WTC11 (cell line): ENCODE data around the gene MEIS2. TPM values are rescaled to one million over a fixed set of nuclear protein-coding genes. Genes with fewer than 3 reads are reported as not detected.

Source experiments
- ATAC-seq: fragments of 200-7000 bp; cut with Tn5 transposase; 2 replicates; pipeline ENCODE4 v1.10.0; 2021; ENCODE audit warnings: mild to moderate bottlenecking, moderate library complexity
- CTCF ChIA-PET: fragments of 300-600 bp; sonication (Branson Sonifier 250); formaldehyde crosslinking; loops from one replicate; lab custom pipeline; 2021; ENCODE audit warnings: antibody characterized with exemption; lab: Charles Lee
- POLR2A ChIA-PET: fragments of 350-600 bp; sonication (Branson Sonifier 250); formaldehyde crosslinking; loops from one replicate; lab custom pipeline; 2021; ENCODE audit warnings: antibody characterized with exemption; lab: Charles Lee
- DNase-seq: peaks from one replicate; pipeline ENCODE4 v3.0.0; 2021; ENCODE audit warnings: low spot score
- H3K27ac Mint-ChIP-seq: 2 replicates; pipeline ENCODE4 v1.8.0; 2021; ENCODE audit warnings: mixed read lengths
- H3K27me3 Mint-ChIP-seq: 2 replicates; pipeline ENCODE4 v1.8.0; 2021; ENCODE audit warnings: low read depth, mild to moderate bottlenecking, moderate library complexity, mixed read lengths
- H3K36me3 Mint-ChIP-seq: 2 replicates; pipeline ENCODE4 v1.8.0; 2021; ENCODE audit warnings: mixed read lengths
- H3K4me1 Mint-ChIP-seq: 2 replicates; pipeline ENCODE4 v1.8.0; 2022; ENCODE audit warnings: mixed read lengths
- H3K4me3 Mint-ChIP-seq: 2 replicates; pipeline ENCODE4 v1.8.0; 2021; ENCODE audit warnings: mild to moderate bottlenecking, moderate library complexity, mixed read lengths
- H3K9me3 Mint-ChIP-seq: 2 replicates; pipeline ENCODE4 v1.8.0; 2021; ENCODE audit warnings: mixed read lengths
- CBFB ChIP-seq: sonication (generic); formaldehyde crosslinking; IDR thresholded peaks from 2 replicates; pipeline ENCODE4 v1.8.1; 2022; ENCODE audit warnings: mild to moderate bottlenecking, low read depth, missing genetic modification reagents
- CREB1 ChIP-seq: sonication (generic); formaldehyde crosslinking; IDR thresholded peaks from 2 replicates; pipeline ENCODE4 v1.8.0; 2023; ENCODE audit warnings: mild to moderate bottlenecking, missing genetic modification reagents
- ELF4 ChIP-seq: sonication (generic); formaldehyde crosslinking; IDR thresholded peaks from 2 replicates; pipeline ENCODE4 v1.8.1; 2022; ENCODE audit warnings: low read depth, mild to moderate bottlenecking, moderate library complexity, missing genetic modification reagents
- EMX1 ChIP-seq: fragments of 250-450 bp; sonication (Bioruptor Pico); IDR thresholded peaks from 2 replicates; pipeline ENCODE4 v1.8.0; 2021; ENCODE audit warnings: mild to moderate bottlenecking
- ESRRA ChIP-seq: sonication (generic); formaldehyde crosslinking; IDR thresholded peaks from 2 replicates; pipeline ENCODE4 v1.8.1; 2022; ENCODE audit warnings: mild to moderate bottlenecking, missing genetic modification reagents, borderline replicate concordance
- FOXK1 ChIP-seq: sonication (generic); formaldehyde crosslinking; IDR thresholded peaks from 2 replicates; pipeline ENCODE4 v1.8.0; 2022; ENCODE audit warnings: mild to moderate bottlenecking, moderate library complexity, missing genetic modification reagents
- GABPB1 ChIP-seq: sonication (generic); formaldehyde crosslinking; IDR thresholded peaks from 2 replicates; pipeline ENCODE4 v1.8.1; 2023; ENCODE audit warnings: mild to moderate bottlenecking, missing genetic modification reagents
- IRF2 ChIP-seq: sonication (generic); formaldehyde crosslinking; IDR thresholded peaks from 2 replicates; pipeline ENCODE4 v1.8.0; 2022; ENCODE audit warnings: low read depth, missing genetic modification reagents, borderline replicate concordance
- JUN ChIP-seq: sonication (generic); formaldehyde crosslinking; IDR thresholded peaks from 2 replicates; pipeline ENCODE4 v1.8.0; 2023; ENCODE audit warnings: mild to moderate bottlenecking, missing genetic modification reagents
- NFATC4 ChIP-seq: fragments of 250-450 bp; sonication (Bioruptor Pico); IDR thresholded peaks from 2 replicates; pipeline ENCODE4 v1.9.0; 2021; ENCODE audit warnings: mild to moderate bottlenecking
- SMAD3 ChIP-seq: sonication (generic); formaldehyde crosslinking; IDR thresholded peaks from 2 replicates; pipeline ENCODE4 v1.8.0; 2022; ENCODE audit warnings: missing genetic modification reagents, mild to moderate bottlenecking, borderline replicate concordance
- SOX15 ChIP-seq: fragments of 250-450 bp; sonication (Bioruptor Pico); IDR thresholded peaks from 2 replicates; pipeline ENCODE4 v1.9.0; 2021; ENCODE audit warnings: mild to moderate bottlenecking
- SP1 ChIP-seq: sonication (generic); formaldehyde crosslinking; conservative IDR thresholded peaks from 2 replicates; pipeline ENCODE4 v1.8.1; 2022; ENCODE audit warnings: missing genetic modification reagents
- TP53 ChIP-seq: sonication (generic); formaldehyde crosslinking; IDR thresholded peaks from 2 replicates; pipeline ENCODE4 v1.8.1; 2023; ENCODE audit warnings: mild to moderate bottlenecking, missing genetic modification reagents
- ZNF121 ChIP-seq: sonication (generic); formaldehyde crosslinking; IDR thresholded peaks from 2 replicates; pipeline ENCODE4 v1.8.0; 2023; ENCODE audit warnings: missing genetic modification reagents
- ZNF219 ChIP-seq: sonication (generic); formaldehyde crosslinking; IDR thresholded peaks from 2 replicates; pipeline ENCODE4 v1.8.0; 2023; ENCODE audit warnings: missing genetic modification reagents, mild to moderate bottlenecking, borderline replicate concordance
- ZNF232 ChIP-seq: sonication (generic); formaldehyde crosslinking; IDR thresholded peaks from 2 replicates; pipeline ENCODE4 v1.8.0; 2022; ENCODE audit warnings: mild to moderate bottlenecking, missing genetic modification reagents
- ZNF416 ChIP-seq: fragments of 250-450 bp; sonication (Bioruptor Pico); IDR thresholded peaks from 2 replicates; pipeline ENCODE4 v1.9.0; 2021; ENCODE audit warnings: mild to moderate bottlenecking, inconsistent platforms
- ZNF423 ChIP-seq: fragments of 250-450 bp; sonication (Bioruptor Pico); IDR thresholded peaks from 2 replicates; pipeline ENCODE4 v2.1.2; 2022; ENCODE audit warnings: mild to moderate bottlenecking, moderate library complexity
- total RNA-seq: library from RNA; stranded (reverse); gene quantifications from 3 replicates; pipeline ENCODE4 v1.2.3, GENCODE V29; 2021
- TF ChIP-seq, protein P1 (sequence below): fragments of 250-450 bp; sonication (Bioruptor Pico); IDR thresholded peaks from 2 replicates; pipeline ENCODE4 v1.9.0; 2021; ENCODE audit warnings: mild to moderate bottlenecking
- TF ChIP-seq, protein P2 (sequence below): sonication (generic); formaldehyde crosslinking; IDR thresholded peaks from 2 replicates; pipeline ENCODE4 v1.8.1; 2023; ENCODE audit warnings: mild to moderate bottlenecking, missing genetic modification reagents, moderate library complexity
- TF ChIP-seq, protein P3 (sequence below): sonication (generic); formaldehyde crosslinking; IDR thresholded peaks from 2 replicates; pipeline ENCODE4 v1.8.1; 2022; ENCODE audit warnings: mild to moderate bottlenecking, moderate library complexity, missing genetic modification reagents
- TF ChIP-seq, protein P4 (sequence below): sonication (generic); formaldehyde crosslinking; conservative IDR thresholded peaks from 2 replicates; pipeline ENCODE4 v1.8.1; 2022; ENCODE audit warnings: mild to moderate bottlenecking, missing genetic modification reagents
- TF ChIP-seq, protein P5 (sequence below): sonication (generic); formaldehyde crosslinking; IDR thresholded peaks from 2 replicates; pipeline ENCODE4 v1.8.1; 2023; ENCODE audit warnings: mild to moderate bottlenecking, missing genetic modification reagents
- TF ChIP-seq, protein P6 (sequence below): fragments of 250-450 bp; sonication (Bioruptor Pico); IDR thresholded peaks from 2 replicates; pipeline ENCODE4 v2.1.2; 2022; ENCODE audit warnings: mild to moderate bottlenecking, moderate library complexity

Gene MEIS2
- total RNA-seq, 1 experiment from 2014 or later, result 0.57 TPM

DNA sequence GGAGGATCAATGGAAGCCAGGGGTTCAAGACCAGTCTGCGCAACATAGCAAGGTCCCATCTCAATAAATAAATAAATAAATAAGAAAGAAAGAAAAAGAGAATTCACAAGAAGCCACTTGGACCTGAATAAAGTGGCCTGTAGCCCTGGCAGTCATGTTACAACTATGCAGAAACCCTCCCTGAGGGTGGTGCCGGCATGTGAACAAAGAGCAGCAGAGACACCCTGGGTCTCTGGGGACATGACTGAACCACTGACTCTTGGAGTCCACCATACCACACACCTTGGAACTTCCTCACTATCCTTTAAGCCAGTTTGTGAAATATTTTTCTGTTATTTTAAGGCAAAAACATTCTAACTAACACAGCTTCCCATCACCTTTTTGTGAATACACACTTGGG, 93.0 kb downstream of the MEIS2 start:
- Mint-ChIP-seq H3K36me3 (no peaks in the 10 kb centered on the region), H3K4me1 (peaks cover 12% of the 10 kb centered on the region), H3K4me3 (no peak overlapping the region), H3K27me3 (no peaks in the 10 kb centered on the region), H3K27ac (no peak overlapping the region), H3K9me3 (peaks cover 11% of the 10 kb centered on the region; the same call in 1 of the 2 replicates)
- POLR2A ChIA-PET, result no interaction called here
- TF ChIP-seq JUN (CRISPR knock-in tag), result no peak
- no peak for TF ChIP-seq IRF2 (CRISPR knock-in tag)
- TF ChIP-seq, protein P1, sequence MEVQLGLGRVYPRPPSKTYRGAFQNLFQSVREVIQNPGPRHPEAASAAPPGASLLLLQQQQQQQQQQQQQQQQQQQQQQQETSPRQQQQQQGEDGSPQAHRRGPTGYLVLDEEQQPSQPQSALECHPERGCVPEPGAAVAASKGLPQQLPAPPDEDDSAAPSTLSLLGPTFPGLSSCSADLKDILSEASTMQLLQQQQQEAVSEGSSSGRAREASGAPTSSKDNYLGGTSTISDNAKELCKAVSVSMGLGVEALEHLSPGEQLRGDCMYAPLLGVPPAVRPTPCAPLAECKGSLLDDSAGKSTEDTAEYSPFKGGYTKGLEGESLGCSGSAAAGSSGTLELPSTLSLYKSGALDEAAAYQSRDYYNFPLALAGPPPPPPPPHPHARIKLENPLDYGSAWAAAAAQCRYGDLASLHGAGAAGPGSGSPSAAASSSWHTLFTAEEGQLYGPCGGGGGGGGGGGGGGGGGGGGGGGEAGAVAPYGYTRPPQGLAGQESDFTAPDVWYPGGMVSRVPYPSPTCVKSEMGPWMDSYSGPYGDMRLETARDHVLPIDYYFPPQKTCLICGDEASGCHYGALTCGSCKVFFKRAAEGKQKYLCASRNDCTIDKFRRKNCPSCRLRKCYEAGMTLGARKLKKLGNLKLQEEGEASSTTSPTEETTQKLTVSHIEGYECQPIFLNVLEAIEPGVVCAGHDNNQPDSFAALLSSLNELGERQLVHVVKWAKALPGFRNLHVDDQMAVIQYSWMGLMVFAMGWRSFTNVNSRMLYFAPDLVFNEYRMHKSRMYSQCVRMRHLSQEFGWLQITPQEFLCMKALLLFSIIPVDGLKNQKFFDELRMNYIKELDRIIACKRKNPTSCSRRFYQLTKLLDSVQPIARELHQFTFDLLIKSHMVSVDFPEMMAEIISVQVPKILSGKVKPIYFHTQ (CRISPR knock-in tag), result no peak
- no peak for TF ChIP-seq TP53
- no peak for TF ChIP-seq FOXK1
- no peak for TF ChIP-seq ZNF232
- TF ChIP-seq, protein P2, sequence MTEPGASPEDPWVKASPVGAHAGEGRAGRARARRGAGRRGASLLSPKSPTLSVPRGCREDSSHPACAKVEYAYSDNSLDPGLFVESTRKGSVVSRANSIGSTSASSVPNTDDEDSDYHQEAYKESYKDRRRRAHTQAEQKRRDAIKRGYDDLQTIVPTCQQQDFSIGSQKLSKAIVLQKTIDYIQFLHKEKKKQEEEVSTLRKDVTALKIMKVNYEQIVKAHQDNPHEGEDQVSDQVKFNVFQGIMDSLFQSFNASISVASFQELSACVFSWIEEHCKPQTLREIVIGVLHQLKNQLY, result no peak
- no peak for TF ChIP-seq SMAD3 (CRISPR knock-in tag)
- TF ChIP-seq, protein P3, sequence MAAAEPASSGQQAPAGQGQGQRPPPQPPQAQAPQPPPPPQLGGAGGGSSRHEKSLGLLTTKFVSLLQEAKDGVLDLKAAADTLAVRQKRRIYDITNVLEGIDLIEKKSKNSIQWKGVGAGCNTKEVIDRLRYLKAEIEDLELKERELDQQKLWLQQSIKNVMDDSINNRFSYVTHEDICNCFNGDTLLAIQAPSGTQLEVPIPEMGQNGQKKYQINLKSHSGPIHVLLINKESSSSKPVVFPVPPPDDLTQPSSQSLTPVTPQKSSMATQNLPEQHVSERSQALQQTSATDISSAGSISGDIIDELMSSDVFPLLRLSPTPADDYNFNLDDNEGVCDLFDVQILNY, result no peak
- no peak for TF ChIP-seq SP1 (CRISPR knock-in tag)
- no peak for TF ChIP-seq SOX15
- TF ChIP-seq ZNF416 (CRISPR knock-in tag), result no peak
- TF ChIP-seq NFATC4 (CRISPR knock-in tag), result no peak
- TF ChIP-seq, protein P4, sequence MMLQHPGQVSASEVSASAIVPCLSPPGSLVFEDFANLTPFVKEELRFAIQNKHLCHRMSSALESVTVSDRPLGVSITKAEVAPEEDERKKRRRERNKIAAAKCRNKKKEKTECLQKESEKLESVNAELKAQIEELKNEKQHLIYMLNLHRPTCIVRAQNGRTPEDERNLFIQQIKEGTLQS (CRISPR knock-in tag), result no peak
- no peak for TF ChIP-seq ZNF423
- no peak for TF ChIP-seq ELF4 (CRISPR knock-in tag)
- TF ChIP-seq CREB1 (CRISPR knock-in tag), result no peak
- TF ChIP-seq GABPB1, result no peak
- TF ChIP-seq ZNF219 (CRISPR knock-in tag), result no peak
- CTCF ChIA-PET, result no interaction called here
- ATAC-seq, result no peak
- DNase-seq, result no peak

DNA sequence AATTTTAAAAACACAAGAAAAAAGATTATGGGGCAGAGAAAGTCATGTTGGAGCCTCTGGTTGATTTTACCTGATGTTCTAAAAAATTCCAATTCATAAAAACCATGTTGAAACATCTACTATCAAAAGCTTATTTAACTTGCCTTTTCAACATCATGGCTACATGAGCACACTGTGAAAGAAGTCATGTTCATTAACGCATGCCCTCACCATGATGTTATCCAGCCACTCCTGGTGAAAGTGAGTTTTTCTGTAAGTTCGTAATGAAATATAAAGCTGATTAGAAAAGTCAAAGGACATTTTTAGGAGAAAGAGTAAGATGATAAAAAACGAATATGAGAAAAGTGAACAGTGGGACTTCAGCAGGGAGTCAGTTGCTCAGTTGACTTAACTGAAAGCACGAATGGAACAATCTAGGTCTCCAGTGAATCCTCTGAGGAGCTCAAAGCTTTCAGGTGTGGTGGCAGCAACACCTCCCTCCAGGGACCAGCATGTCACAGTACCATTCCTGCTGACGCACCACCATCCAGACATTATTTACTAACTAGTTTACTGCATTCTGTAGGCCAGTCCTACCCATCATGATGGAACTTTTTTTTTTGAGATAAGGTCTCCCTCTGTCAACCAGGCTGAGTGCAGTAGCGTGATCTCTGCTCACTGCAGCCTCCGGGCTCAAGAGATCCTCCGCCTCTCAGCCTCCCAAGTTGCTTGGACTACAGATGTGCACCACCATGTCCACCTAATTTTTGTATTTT, 95.2 kb downstream of the MEIS2 start:
- Mint-ChIP-seq H3K27ac (no peak overlapping the region), H3K4me3 (no peak overlapping the region), H3K4me1 (peaks cover 26% of the 10 kb centered on the region), H3K36me3 (no peaks in the 10 kb centered on the region), H3K9me3 (peaks cover 11% of the 10 kb centered on the region; the same call in 1 of the 2 replicates), H3K27me3 (no peaks in the 10 kb centered on the region)
- DNase-seq (no peak), ATAC-seq (no peak)
- CTCF ChIA-PET, result interaction anchor here (1.0 kb wide), 1 partner anchor 96 kb away, joined by 3 read pairs; no protein-coding TSS in a partner anchor
- POLR2A ChIA-PET, result no interaction called here
- no peak for TF ChIP-seq SMAD3 (CRISPR knock-in tag)
- no peak for TF ChIP-seq ZNF416 (CRISPR knock-in tag)
- no peak for TF ChIP-seq NFATC4 (CRISPR knock-in tag)
- TF ChIP-seq, protein P4 (CRISPR knock-in tag), result no peak
- TF ChIP-seq ESRRA (CRISPR knock-in tag), result no peak
- TF ChIP-seq, protein P5, sequence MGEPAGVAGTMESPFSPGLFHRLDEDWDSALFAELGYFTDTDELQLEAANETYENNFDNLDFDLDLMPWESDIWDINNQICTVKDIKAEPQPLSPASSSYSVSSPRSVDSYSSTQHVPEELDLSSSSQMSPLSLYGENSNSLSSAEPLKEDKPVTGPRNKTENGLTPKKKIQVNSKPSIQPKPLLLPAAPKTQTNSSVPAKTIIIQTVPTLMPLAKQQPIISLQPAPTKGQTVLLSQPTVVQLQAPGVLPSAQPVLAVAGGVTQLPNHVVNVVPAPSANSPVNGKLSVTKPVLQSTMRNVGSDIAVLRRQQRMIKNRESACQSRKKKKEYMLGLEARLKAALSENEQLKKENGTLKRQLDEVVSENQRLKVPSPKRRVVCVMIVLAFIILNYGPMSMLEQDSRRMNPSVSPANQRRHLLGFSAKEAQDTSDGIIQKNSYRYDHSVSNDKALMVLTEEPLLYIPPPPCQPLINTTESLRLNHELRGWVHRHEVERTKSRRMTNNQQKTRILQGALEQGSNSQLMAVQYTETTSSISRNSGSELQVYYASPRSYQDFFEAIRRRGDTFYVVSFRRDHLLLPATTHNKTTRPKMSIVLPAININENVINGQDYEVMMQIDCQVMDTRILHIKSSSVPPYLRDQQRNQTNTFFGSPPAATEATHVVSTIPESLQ (CRISPR knock-in tag), result no peak
- no peak for TF ChIP-seq SP1 (CRISPR knock-in tag)
- TF ChIP-seq CBFB, result no peak
- TF ChIP-seq, protein P6, sequence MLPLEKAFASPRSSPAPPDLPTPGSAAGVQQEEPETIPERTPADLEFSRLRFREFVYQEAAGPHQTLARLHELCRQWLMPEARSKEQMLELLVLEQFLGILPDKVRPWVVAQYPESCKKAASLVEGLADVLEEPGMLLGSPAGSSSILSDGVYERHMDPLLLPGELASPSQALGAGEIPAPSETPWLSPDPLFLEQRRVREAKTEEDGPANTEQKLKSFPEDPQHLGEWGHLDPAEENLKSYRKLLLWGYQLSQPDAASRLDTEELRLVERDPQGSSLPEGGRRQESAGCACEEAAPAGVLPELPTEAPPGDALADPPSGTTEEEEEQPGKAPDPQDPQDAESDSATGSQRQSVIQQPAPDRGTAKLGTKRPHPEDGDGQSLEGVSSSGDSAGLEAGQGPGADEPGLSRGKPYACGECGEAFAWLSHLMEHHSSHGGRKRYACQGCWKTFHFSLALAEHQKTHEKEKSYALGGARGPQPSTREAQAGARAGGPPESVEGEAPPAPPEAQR, result no peak
- no peak for TF ChIP-seq ZNF121 (CRISPR knock-in tag)
- no peak for TF ChIP-seq EMX1 (CRISPR knock-in tag)
- TF ChIP-seq, protein P1 (CRISPR knock-in tag), result no peak
